ENCODE results near the gene MERTK.

GRCh38 chr2:111903930-111904439, 5.6 kb downstream of the MERTK start:
- TF ChIP-seq CTCF (IDR thresholded peaks at IDR 0.05) (no peak), EZH2 (IDR thresholded peaks at IDR 0.05; ENCODE audit: borderline replicate concordance, insufficient read depth, low read depth, low read length, poor library complexity, severe bottlenecking) (no peak)
